Gastrocnemius medialis (tissue), 4 donors: Measurements from ENCODE around the gene VIL1. TPM values are rescaled to one million over a fixed set of nuclear protein-coding genes. Genes with fewer than 3 reads are reported as not detected.

ENCODE experiments used
- ATAC-seq, 2 donors: fragments of 150-250 bp; one replicate each; pipeline ENCODE4 v1.9.1; 2016
- DNase-seq, 2 donors: peaks; one replicate each; pipeline ENCODE4 v3.0.0-alpha.2; 2019
- H3K27ac ChIP-seq, 4 donors: fragments of 200-600 bp; sonication (generic); 1 replicate in 1 of 4; 2 replicates in 3 of 4; pipeline ENCODE4 v1.5.1; 2016 to 2018; ENCODE audit warnings: mild to moderate bottlenecking in 2 of 4, moderate library complexity in 1 of 4
- H3K27me3 ChIP-seq, 3 donors: fragments of 200-600 bp; sonication (generic) in 2 of 3; 1 replicate in 1 of 3; 2 replicates in 2 of 3; pipeline versions ENCODE4 v1.5.1 to v1.6.0; 2016 to 2019; ENCODE audit warnings: mild to moderate bottlenecking in 1 of 3, moderate library complexity in 1 of 3
- H3K36me3 ChIP-seq, 2 donors: fragments of 200-600 bp; sonication (generic) in 1 of 2; one replicate each; pipeline ENCODE4 v1.5.1; 2017 to 2018
- H3K4me1 ChIP-seq, 2 donors: fragments of 200-600 bp; sonication (generic) in 1 of 2; one replicate each; pipeline ENCODE4 v1.5.1; 2016 to 2017; ENCODE audit warnings: mild to moderate bottlenecking in 2 of 2
- H3K4me3 ChIP-seq, 4 donors: fragments of 200-600 bp; sonication (generic) in 3 of 4; 1 replicate in 1 of 4; 2 replicates in 3 of 4; pipeline ENCODE4 v1.5.1; 2016 to 2019; ENCODE audit warnings: mild to moderate bottlenecking in 2 of 4
- H3K9me3 ChIP-seq, 3 donors: fragments of 200-600 bp; sonication (generic) in 2 of 3; 1 replicate in 1 of 3; 2 replicates in 2 of 3; pipeline ENCODE4 v1.5.1; 2016 to 2019
- CTCF ChIP-seq, 5 experiments: fragments of 450-650 bp in 3 of 5; fragments of 200-600 bp in 2 of 5; sonication (generic) in 2 of 5; IDR thresholded peaks in 4 of 5; conservative IDR thresholded peaks in 1 of 5; 1 replicate in 4 of 5; 2 replicates in 1 of 5; pipeline ENCODE4 v1.5.1; 2016 to 2019; ENCODE audit warnings: antibody characterized with exemption in 5 of 5, mild to moderate bottlenecking in 3 of 5, moderate library complexity in 3 of 5
- POLR2A ChIP-seq, 2 donors: fragments of 450-650 bp; IDR thresholded peaks; one replicate each; pipeline ENCODE4 v1.6.1; 2017; ENCODE audit warnings: antibody characterized with exemption in 2 of 2, mild to moderate bottlenecking in 2 of 2, moderate library complexity in 2 of 2
- in situ Hi-C, 4 donors: fragments of 200-750 bp; cut with MboI; loops; one replicate each; pipeline versions ENCODE4 v1.15.0 to v1.8.0; 2017; ENCODE audit warnings: low sequenced_read_pairs in 4 of 4
- intact Hi-C: fragments of 100-400 bp; cut with DNase I; formaldehyde crosslinking; loops from one replicate; pipeline ENCODE4 v1.15.1; 2023; ENCODE audit warnings: low total_unique reads
- total RNA-seq, 4 donors: library from RNA; depleted of rRNA; stranded (reverse); fragments of >200 nt; gene quantifications; one replicate each; pipeline versions ENCODE4 v1.1.0 to v1.2.3, GENCODE V29; 2016

Gene VIL1
- total RNA-seq, 4 donors from 2014 or later: 0.03 to 1.8 TPM; not detected in 2

GRCh38 chr2:218397820-218398436 is 21.0 kb upstream of the VIL1 start:
- in situ Hi-C loops: loop anchor here in 1 of 4 donors (10.0 kb wide), 1 partner anchor 123 kb away; the partner anchor contains the start of genes AAMP and PNKD
- H3K27me3 ChIP-seq: no peaks in the 10 kb centered on the region
- H3K9me3 ChIP-seq: no peaks in the 10 kb centered on the region
- peaks cover 32 to 44% of the 10 kb centered on the region in 2 donors for H3K4me1 ChIP-seq
- peak; percentile 36 to 59 for TF ChIP-seq POLR2A (IDR thresholded peaks at IDR 0.05)
- no peak for TF ChIP-seq CTCF (IDR thresholded peaks at IDR 0.05 in 4 of 5, conservative IDR thresholded peaks at IDR 0.05 in 1 of 5)
- ATAC-seq (no peak), DNase-seq (peak; percentile 40 to 60)
- intact Hi-C loops: loop anchor here (2.0 to 10.0 kb wide), 5 partner anchors 181 to 1986 kb away; partner anchors contain the start of genes ARPC2, BCS1L, PRKAG3 and RNF25
- peak overlapping the region; percentile 87 to 99 (median 93) for H3K4me3 ChIP-seq
- peak overlapping the region; percentile 97 to 100 (median 98) for H3K27ac ChIP-seq
- H3K36me3 ChIP-seq: peaks cover 0 to 18% of the 10 kb centered on the region in 2 donors

- H3K4me1 ChIP-seq: peaks cover 32 to 44% of the 10 kb centered on the region in 2 donors
- in situ Hi-C loops: loop anchor here in 1 of 4 donors (10.0 kb wide), 1 partner anchor 124 kb away; the partner anchor contains the start of genes AAMP and PNKD
- ATAC-seq: peak; percentile 18 to 28
These were observed 20.2 kb upstream of the VIL1 start for GRCh38 chr2:218398437-218399390.

GRCh38 chr2:218399391-218400166 is 19.3 kb upstream of the VIL1 start, which contains the start of gene CTDSP1:
CTDSP1 (plus strand) TSS chr2:218399868; CDS start chr2:218400091, 223 bp downstream.
- H3K4me3 ChIP-seq: peak within 1 kb of the TSS; percentile 87 to 99 (median 93)
- H3K4me1 ChIP-seq: peaks cover 32 to 44% of the 10 kb centered on the region in 2 donors
- no peaks in the 10 kb centered on the region for H3K9me3 ChIP-seq
- DNase-seq (peak; percentile 95 to 96), ATAC-seq (peak; percentile 51 to 57)
- H3K27me3 ChIP-seq: no peaks in the 10 kb centered on the region
- H3K27ac ChIP-seq: peak within 1 kb of the TSS; percentile 97 to 100 (median 98)
- in situ Hi-C loops (loop anchor here (10.0 to 25.0 kb wide), 3 partner anchors 125 to 288 kb away; partner anchors contain the start of genes BCS1L (in 2 of the 4), RNF25 (in 2 of the 4), STK36 (in 2 of the 4) and ZNF142 (in 2 of the 4)), intact Hi-C loops (loop anchor here (2.0 to 10.0 kb wide), 5 partner anchors 183 to 1987 kb away; partner anchors contain the start of genes ARPC2, BCS1L, PRKAG3 and RNF25)
- TF ChIP-seq POLR2A (IDR thresholded peaks at IDR 0.05): peak; percentile 79 to 81
- TF ChIP-seq CTCF (IDR thresholded peaks at IDR 0.05 in 4 of 5, conservative IDR thresholded peaks at IDR 0.05 in 1 of 5): peak in 2 of 5 experiments; percentile 18 to 31
- H3K36me3 ChIP-seq: peaks cover 0 to 35% of the 10 kb centered on the region in 2 donors

More at GRCh38 chr2:218398437-218399390, 20.2 kb upstream of the VIL1 start:
- H3K36me3 ChIP-seq: peaks cover 0 to 26% of the 10 kb centered on the region in 2 donors
- TF ChIP-seq POLR2A (IDR thresholded peaks at IDR 0.05): peak in 1 of 2 donors; percentile 10
- TF ChIP-seq CTCF (IDR thresholded peaks at IDR 0.05 in 4 of 5, conservative IDR thresholded peaks at IDR 0.05 in 1 of 5): no peak
- no peaks in the 10 kb centered on the region for H3K9me3 ChIP-seq
- peak overlapping the region; percentile 97 to 100 (median 98) for H3K27ac ChIP-seq
- DNase-seq: peak; percentile 40 to 76
- peak overlapping the region; percentile 87 to 99 (median 93) for H3K4me3 ChIP-seq
- no peaks in the 10 kb centered on the region for H3K27me3 ChIP-seq
- intact Hi-C loops: loop anchor here (2.0 to 10.0 kb wide), 5 partner anchors 182 to 1986 kb away; partner anchors contain the start of genes ARPC2, BCS1L, PRKAG3 and RNF25
